GM13976 (cell line): Measurements from ENCODE around the gene PPP1R14B.
A peak's percentile ranks its signal among the peaks of the same experiment; 100 is the strongest.

Experiments used
- DNase-seq: peaks from one replicate; pipeline ENCODE4 v3.0.0; 2012; ENCODE audit warnings: low spot score
- CTCF ChIP-seq: IDR thresholded peaks from 2 replicates; pipeline ENCODE4 v1.5.1; 2012; ENCODE audit warnings: borderline replicate concordance, mild to moderate bottlenecking; ENCODE audit not compliant: insufficient read depth; ENCODE audit errors: extremely low read depth, missing control alignments, control extremely low read depth
- in situ Hi-C: fragments of 300-500 bp; cut with MboI; formaldehyde crosslinking; loops from one replicate; pipeline ENCODE4 v1.12.0; 2022; ENCODE audit warnings: low sequenced_read_pairs, mixed read lengths, inconsistent platforms; ENCODE audit not compliant: unreplicated experiment

The PPP1R14B gene

GRCh38 chr11:64285885-64286800, 39.4 kb upstream of the PPP1R14B start:
- in situ Hi-C loops, result loop anchor here (25.0 kb wide), 1 partner anchor 299 kb away; the partner anchor contains the start of gene OTUB1
- no peak for DNase-seq
- no peak for TF ChIP-seq CTCF

DNA sequence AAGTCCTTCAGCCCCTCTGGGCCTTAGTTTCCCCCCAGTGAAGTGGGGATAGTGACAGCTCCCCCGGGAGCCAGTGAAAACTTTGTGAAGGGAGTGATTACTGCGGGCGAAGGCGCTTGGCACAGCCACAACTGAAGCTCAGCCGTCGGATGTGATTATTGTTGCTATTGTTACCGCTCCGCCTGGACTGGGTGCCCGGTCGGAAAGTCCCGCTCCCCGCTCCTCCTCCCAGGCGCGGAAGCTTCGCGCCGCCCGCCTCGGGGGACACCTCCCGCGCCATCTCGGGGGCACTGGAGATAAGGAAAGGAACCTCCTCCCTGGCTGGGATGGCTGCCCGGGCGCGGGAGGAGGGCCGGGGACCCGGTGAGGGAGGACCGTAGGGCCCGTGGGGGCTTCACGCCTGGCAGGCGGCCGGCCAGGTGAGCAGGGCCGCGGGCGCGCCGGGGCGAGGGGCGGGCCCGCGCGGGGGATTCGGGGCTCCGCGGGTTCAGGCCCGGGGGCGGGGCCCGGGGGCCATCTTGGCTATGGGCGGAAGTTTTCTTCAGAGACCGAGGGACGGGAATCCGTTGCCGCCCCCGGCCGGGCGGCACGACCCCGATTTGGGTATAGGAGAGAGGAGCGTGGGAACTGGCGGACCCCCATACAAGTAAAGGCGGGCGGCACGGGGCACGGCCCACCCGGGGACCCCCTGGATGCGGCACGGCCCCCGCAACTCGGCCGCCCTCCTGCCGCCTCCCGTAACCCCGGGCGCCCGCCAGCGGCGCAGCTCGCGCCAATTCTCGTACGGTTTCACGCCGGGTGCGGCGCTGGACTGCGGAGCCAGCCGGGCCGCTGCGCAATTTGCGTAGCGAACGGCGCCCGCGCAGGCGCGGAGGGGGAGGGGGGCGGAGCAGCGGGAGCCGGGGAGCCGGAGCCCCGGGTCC, 38.5 kb upstream of the PPP1R14B start, which contains the start of gene GPR137:
Gene GPR137 (plus strand): TSS at position 887 of the 923 bp plus-strand sequence. CDS start 677 bp downstream, outside the sequence.
- peak; percentile 95 for DNase-seq
- in situ Hi-C loops, result loop anchor here (25.0 kb wide), 1 partner anchor 298 kb away; the partner anchor contains the start of gene OTUB1
- TF ChIP-seq CTCF, result no peak

DNA sequence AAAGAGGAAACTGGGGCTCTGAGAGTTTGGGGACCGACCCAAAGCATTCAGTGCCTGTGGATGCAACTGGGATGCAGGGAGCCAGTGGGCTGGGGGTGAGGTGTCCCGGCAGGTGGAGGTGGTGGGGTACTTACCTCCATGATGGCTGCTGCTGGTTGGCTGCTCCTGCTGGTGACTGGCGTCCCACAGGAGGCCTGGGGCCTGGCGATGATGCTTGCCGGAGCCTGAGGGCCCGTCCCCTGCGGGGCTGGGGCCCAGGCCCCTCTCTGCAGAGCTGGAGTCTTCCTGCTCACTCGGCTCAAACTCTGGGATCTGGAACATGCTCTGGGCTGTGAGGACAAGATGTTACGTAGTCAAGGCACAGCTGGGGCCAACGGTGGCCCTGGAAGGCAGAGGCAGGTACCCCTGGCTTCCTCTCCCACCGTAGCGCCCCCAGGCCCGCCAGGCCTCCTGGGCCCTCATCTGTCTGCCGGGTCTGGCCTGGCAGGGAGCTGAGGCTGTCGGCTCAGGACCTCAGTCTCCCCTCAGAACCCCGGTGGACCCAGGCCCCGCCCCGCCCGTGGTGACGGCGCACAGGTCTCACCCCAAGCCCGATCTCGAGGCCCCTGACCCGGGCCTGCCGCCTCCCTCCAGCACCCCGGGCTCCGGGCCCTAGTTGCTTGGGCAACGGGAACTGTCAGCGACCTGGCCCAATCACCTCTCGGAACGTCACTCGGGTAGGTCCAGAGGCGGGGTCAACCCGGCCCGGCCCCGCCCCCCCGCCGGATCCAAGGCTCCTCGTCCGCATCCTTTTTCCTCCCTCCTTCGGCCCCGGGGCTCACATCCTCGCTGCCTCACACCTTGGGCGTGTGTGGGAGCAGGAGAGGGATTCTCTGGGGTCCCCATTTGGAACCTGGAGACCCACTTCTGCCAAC, 37.6 kb upstream of the PPP1R14B start, which contains the start of gene BAD:
Gene BAD (minus strand): TSS at position 618 of the 914 bp plus-strand sequence. CDS start 297 bp downstream, at position 321.
- in situ Hi-C loops, result loop anchor here (25.0 kb wide), 1 partner anchor 297 kb away; the partner anchor contains the start of gene OTUB1
- TF ChIP-seq CTCF, result no peak

GRCh38 chr11:64283092-64283491, 36.3 kb upstream of the PPP1R14B start:
- no peak for DNase-seq
- TF ChIP-seq CTCF, result no peak
- in situ Hi-C loops, result loop anchor here (25.0 kb wide), 1 partner anchor 296 kb away; the partner anchor contains the start of gene OTUB1

More for the DNA sequence above, 37.6 kb upstream of the PPP1R14B start, which contains the start of gene BAD:
- peak; percentile 99 for DNase-seq

DNA sequence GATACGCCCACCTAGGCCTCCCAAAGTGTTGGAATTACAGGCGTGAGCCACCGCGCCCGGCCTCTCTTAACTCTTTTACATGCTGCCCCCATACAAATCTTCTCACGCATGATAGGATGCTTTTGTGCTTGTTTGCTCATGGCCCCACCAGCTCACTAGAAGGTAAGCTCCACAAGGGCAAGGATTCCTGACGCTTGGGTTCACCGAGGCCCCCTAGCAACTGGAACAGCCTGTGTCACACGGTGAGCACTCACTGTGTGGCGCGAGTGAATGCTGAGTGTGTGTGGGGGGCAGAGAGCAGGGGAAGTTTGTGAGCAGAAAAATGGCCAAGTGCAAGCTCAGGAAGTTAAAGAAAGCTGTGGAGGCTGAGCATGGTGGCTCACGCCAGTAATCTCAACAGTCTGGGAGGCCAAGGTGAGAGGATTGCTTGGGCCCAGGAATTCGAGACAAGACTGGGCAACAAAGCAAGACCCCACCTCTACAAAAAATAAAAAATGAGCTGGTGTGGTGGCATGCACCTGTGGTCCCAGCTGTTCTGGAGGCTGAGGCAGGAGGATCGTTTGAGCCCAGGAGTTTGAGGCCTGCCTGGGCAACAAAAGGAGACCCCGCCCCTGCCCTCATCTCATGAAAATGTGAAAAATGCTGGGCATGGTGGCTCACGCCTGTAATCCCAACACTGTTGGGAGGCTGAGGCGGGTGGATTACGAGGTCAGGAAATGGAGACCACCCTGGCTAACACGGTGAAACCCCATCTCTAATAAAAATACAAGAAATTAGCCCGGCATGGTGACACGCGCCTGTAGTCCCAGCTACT, 35.4 kb upstream of the PPP1R14B start:
- DNase-seq, result no peak
- in situ Hi-C loops, result loop anchor here (25.0 kb wide), 1 partner anchor 295 kb away; the partner anchor contains the start of gene OTUB1
- TF ChIP-seq CTCF, result no peak
